GM19240 (cell line): ENCODE measurements around the gene SAT1.

Source experiments
- DNase-seq: peaks from one replicate; pipeline ENCODE4 v3.0.0; 2011; ENCODE audit warnings: low spot score; ENCODE audit not compliant: insufficient read length

SAT1 gene

DNA sequence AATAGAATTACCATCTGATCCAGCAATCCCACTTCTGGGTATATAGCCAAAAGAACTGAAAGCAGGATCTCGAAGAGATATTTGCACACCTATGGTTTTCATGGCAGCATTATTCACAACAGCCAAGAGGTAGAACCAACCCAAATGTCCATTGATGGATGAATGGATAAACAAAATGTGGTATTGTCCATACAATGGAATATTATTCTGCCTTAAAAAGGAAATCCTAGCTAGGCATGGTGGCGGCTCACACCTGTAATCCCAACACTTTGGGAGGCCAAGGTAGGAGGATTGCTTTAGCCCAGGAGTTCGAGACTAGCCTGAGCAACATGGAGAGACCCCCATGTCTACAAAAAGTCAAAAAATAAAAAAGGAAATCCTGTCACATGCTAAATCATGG is 27.3 kb downstream of the SAT1 start:
- no peak for DNase-seq

- no peak for DNase-seq
Observed at GRCh38 chrX:23811108-23811651, 28.2 kb downstream of the SAT1 start.

DNA sequence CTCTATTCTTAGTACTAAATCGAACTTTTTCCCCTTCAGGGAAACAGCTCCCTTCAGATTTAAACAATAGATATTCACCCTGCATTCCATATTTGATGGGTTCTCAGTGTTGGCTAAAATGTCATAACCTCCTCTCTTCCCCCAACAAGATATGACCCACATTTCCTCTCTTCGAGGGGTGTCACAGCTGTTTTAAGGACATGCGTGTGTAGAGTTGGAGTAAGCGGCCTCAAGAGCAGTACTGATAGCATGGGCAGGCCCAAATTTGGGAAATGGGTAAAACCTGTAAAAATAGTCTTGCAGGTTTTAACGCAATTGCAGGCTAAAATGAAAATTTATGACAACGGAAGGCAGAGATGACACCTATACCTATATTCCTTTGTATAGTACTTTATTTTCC is 28.7 kb downstream of the SAT1 start:
- DNase-seq, result no peak

DNA sequence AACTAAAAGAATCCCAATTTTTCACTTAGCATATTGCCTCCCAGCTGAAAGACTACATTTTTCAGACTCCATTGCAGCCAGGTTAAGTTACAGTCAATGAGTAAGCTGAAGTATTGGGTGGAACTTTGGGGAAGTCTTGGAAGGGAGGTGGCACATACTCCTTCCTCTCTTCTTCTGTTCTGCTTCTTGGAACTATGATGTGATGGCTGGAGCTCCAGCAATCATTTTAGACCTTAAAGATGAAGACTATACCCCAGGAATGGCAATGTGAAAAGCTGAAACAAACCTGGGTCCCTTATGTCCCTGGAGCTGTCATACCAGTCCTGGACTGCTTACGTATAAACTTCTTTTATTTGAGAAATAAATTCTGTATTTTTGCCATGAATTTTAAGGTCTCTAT is 30.8 kb downstream of the SAT1 start:
- no peak for DNase-seq

- DNase-seq, result no peak
Observed at GRCh38 chrX:23815376-23815775, 32.4 kb downstream of the SAT1 start.

- DNase-seq, result no peak
Observed at GRCh38 chrX:23816179-23816578, 33.2 kb downstream of the SAT1 start.

- DNase-seq, result no peak
Observed at GRCh38 chrX:23817979-23818336, 35.0 kb downstream of the SAT1 start.

- DNase-seq, result no peak
Observed at GRCh38 chrX:23819385-23820234, 36.6 kb downstream of the SAT1 start.

DNA sequence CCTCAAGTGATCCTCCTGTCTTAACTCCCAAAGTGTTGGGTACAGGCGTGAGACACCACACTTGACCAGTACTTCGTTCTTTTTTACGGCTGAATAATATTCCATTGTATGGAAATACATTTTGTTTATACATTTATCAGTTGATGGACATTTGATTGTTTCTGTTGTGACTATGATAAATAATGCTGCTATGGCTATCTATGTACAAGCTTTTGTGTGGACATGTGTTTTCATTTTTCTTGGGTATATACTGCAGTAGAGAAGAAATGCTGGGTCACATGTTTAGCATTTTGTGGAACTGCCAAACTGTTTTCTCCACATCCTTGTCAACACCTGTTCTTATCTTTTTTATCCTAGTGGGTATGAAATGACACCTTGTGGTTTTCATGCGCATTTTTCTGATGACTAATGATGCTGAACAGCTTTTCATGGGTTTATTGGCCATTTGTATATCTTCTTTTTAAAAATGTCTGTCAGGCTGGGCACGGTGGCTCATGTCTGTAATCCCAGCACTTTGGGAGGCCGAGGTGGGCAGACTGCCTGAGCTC is 37.3 kb downstream of the SAT1 start:
- no peak for DNase-seq

- DNase-seq, result no peak
Observed at GRCh38 chrX:23821847-23822246, 38.9 kb downstream of the SAT1 start.

GRCh38 chrX:23822397-23822796 is 39.4 kb downstream of the SAT1 start:
- DNase-seq, result no peak

DNA sequence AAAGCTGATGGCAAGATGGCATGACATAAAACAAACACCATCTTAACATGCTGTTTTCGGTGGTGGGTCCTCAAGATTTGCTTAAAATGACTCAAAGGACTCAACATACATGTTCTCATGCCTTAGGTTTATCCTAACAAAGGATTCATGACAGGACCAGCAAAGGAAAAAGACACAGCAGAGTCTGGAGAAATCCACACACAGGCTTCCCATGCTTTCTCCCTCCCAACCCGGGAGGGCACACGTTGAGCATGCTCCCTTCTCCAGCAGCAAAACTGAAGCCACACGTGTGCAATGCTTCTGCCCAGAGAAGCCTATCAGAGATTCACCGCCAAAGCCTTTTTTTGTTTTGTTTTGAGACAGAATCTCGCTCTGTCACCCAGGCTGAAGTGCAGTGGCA is 39.9 kb downstream of the SAT1 start:
- no peak for DNase-seq

DNA sequence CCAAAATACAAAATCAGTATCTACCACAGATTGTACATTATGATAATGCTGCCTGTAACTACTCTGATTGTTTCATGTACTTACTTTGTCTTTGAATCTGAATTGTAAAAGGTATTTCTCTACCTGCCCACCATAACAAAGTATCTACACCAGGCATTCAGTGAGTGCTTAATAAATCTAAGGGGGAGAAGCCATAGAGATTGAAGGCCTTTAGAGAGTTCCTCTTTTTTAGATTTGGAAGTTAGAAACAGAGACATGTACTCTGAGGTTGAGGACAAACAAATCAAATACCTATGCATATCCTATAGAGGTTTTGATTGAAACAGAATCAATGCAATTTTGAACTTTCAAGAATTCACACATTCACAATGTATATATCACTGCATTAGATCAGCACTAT is 42.7 kb downstream of the SAT1 start:
- no peak for DNase-seq

GRCh38 chrX:23826216-23826615 is 43.2 kb downstream of the SAT1 start:
- no peak for DNase-seq

DNA sequence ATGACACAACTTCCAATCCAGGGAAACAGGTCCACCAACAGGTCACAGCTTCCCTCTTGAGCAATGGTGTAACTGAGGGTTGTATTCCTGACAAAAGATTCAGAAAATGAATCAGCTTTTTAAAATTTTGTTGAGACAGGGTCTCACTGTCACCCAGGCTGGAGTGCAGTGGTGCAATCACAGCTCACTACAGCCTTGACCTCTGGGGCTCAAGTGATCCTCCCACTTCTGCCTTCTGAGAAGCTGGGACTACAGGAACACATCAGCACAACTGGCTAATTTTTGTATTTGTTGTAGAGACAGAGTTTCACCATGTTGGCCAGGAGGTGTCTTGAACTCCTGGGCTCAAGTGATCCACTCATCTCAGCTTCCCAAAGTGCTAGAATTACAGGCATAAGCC is 43.7 kb downstream of the SAT1 start:
- no peak for DNase-seq

- no peak for DNase-seq
Observed at GRCh38 chrX:23828881-23829280, 45.9 kb downstream of the SAT1 start.

DNA sequence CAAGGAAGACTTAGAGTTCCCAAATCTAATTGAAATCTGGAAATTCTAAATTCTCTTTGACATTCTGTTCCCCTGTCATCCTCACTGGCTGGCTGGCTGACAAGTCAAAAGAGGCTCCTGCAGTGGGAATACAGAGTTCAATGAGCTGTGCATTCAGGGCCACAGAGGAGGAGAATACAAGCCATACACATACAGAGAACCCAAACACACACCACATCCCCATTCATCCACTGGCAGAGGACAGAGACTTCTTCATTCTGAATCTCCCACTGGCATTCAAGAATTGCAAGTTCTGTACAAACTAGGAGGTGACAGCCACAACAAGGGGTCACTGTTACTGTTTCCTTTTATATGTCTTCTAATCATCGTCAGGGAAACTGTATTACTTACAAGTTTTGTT is 49.7 kb downstream of the SAT1 start:
- DNase-seq, result no peak
